ENCODE measurements around the gene CDT1. TPM values are rescaled to one million over a fixed set of nuclear protein-coding genes. Genes with fewer than 3 reads are reported as not detected.

The CDT1 gene
- total RNA-seq, 1 experiment from 2014 or later, result 74.1 TPM

GRCh38 chr16:88839026-88839529, 35.5 kb downstream of the CDT1 start:
- H3K27me3 Mint-ChIP-seq (ENCODE audit: low read depth), result no peaks in the 10 kb centered on the region

More at GRCh38 chr16:88839026-88839529, 35.5 kb downstream of the CDT1 start:
- Histone ChIP-seq H2BK20ac (ENCODE audit: low read depth, low read length, poor library complexity, severe bottlenecking) (no peak overlapping the region), H3K4me1 (ENCODE audit: insufficient read depth, low read length) (no peaks in the 10 kb centered on the region), H4K91ac (ENCODE audit: insufficient read length, low read depth, low read length) (no peak overlapping the region), H2AFZ (ENCODE audit: low read length) (no peak overlapping the region), H3K23me2 (ENCODE audit: insufficient read length, low read depth, low read length, poor library complexity, severe bottlenecking) (no peaks in the 10 kb centered on the region), H2BK120ac (ENCODE audit: low read depth, low read length, poor library complexity, severe bottlenecking) (no peak overlapping the region), H2BK5ac (ENCODE audit: insufficient read length, low read length) (no peak overlapping the region), H4K20me1 (ENCODE audit: control insufficient read depth, insufficient read depth, insufficient read length) (no peaks in the 10 kb centered on the region), H3K9me3 (ENCODE audit: control insufficient read depth, low read depth, low read length) (no peaks in the 10 kb centered on the region), H3K18ac (ENCODE audit: insufficient read length, low read depth, low read length) (no peak overlapping the region), H3K27ac (ENCODE audit: insufficient read length, low read depth, low read length) (no peak overlapping the region), H2BK15ac (ENCODE audit: low read depth, low read length) (no peak overlapping the region), H3K14ac (ENCODE audit: insufficient read depth, low read length) (no peak overlapping the region), H3K23ac (ENCODE audit: insufficient read length, low read depth, low read length) (no peak overlapping the region), H3K27me3 (ENCODE audit: insufficient read depth, low read length) (no peaks in the 10 kb centered on the region), H3K79me1 (ENCODE audit: insufficient read depth, low read depth, low read length, poor library complexity, severe bottlenecking) (no peaks in the 10 kb centered on the region), H2AK5ac (ENCODE audit: insufficient read length, low read length) (no peak overlapping the region), H3K4ac (ENCODE audit: low read depth, low read length) (no peak overlapping the region), H3T11ph (ENCODE audit: low read length) (no peak overlapping the region), H3K56ac (ENCODE audit: insufficient read length, low read depth, low read length) (no peak overlapping the region), H4K8ac (replicated peaks; ENCODE audit: insufficient read length, low read depth, low read length) (no peak overlapping the region), H3K4me2 (ENCODE audit: insufficient read depth, insufficient read length, low read length) (no peak overlapping the region), H2BK12ac (ENCODE audit: insufficient read length, low read depth, low read length) (no peak overlapping the region), H3K79me2 (ENCODE audit: insufficient read depth, low read length) (no peaks in the 10 kb centered on the region), H3K9ac (ENCODE audit: extremely low read depth, insufficient read length, low read length) (no peak overlapping the region), H4K5ac (ENCODE audit: insufficient read length, low read depth, low read length) (no peak overlapping the region)
- Mint-ChIP-seq H3K4me3 (no peak overlapping the region), H3K4me1 (no peaks in the 10 kb centered on the region), H3K36me3 (ENCODE audit: insufficient read depth in 1 of 3, low read depth in 3 of 3) (peaks cover 4 to 16% (median 13%) of the 10 kb centered on the region in 3 experiments; a peak in 6 of 7 replicates), H3K9me3 (no peaks in the 10 kb centered on the region), H3K27ac (no peak overlapping the region)
- WGBS (ENCODE audit: extremely low coverage, insufficient read length, low lambda C conversion rate), result no CpG with 5 or more reads among the region's 39 CpGs
- DNase-seq, result no peak
- TF ChIP-seq, protein P1, sequence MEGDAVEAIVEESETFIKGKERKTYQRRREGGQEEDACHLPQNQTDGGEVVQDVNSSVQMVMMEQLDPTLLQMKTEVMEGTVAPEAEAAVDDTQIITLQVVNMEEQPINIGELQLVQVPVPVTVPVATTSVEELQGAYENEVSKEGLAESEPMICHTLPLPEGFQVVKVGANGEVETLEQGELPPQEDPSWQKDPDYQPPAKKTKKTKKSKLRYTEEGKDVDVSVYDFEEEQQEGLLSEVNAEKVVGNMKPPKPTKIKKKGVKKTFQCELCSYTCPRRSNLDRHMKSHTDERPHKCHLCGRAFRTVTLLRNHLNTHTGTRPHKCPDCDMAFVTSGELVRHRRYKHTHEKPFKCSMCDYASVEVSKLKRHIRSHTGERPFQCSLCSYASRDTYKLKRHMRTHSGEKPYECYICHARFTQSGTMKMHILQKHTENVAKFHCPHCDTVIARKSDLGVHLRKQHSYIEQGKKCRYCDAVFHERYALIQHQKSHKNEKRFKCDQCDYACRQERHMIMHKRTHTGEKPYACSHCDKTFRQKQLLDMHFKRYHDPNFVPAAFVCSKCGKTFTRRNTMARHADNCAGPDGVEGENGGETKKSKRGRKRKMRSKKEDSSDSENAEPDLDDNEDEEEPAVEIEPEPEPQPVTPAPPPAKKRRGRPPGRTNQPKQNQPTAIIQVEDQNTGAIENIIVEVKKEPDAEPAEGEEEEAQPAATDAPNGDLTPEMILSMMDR (conservative IDR thresholded peaks at IDR 0.05), result peak; percentile 48; the same call in 2 of the 3 replicates

All from H9 (cell line).